ENCODE data around the gene SPTSSA. TPM values are rescaled to one million over a fixed set of nuclear protein-coding genes. Genes with fewer than 3 reads are reported as not detected.

Gene SPTSSA
- total and polyA plus RNA-seq, 12 donors, result 20.6 to 205 (median 55.3) TPM

- WGBS, 4 donors, result 56 to 72% (median 65%) methylated on average over 2 of the region's 2 CpGs
- H3K27ac ChIP-seq, result no peak overlapping the region
- peaks cover 1 to 4% of the 10 kb centered on the region in 2 donors for H3K4me1 ChIP-seq (replicated peaks in 1 of 2)
- no peaks in the 10 kb centered on the region for H3K36me3 ChIP-seq (replicated peaks in 1 of 2)
- no peaks in the 10 kb centered on the region for H3K27me3 ChIP-seq
- TF ChIP-seq POLR2A (IDR thresholded peaks at IDR 0.05), result no peak
- no peak for TF ChIP-seq CTCF (IDR thresholded peaks at IDR 0.05)
- no peak overlapping the region for H3K4me3 ChIP-seq
- no peak for DNase-seq
- intact Hi-C loops (cut with DNase I), result no loop called here
- no peaks in the 10 kb centered on the region for H3K9me3 ChIP-seq (replicated peaks in 1 of 3)
Measured at GRCh38 chr14:34502545-34503225, 40.6 kb upstream of the SPTSSA start.

- no peak overlapping the region for H3K4me3 ChIP-seq
- H3K4me1 ChIP-seq (replicated peaks in 1 of 2), result peaks cover 7 to 10% of the 10 kb centered on the region in 2 donors
- H3K27me3 ChIP-seq, result no peaks in the 10 kb centered on the region
- intact Hi-C loops (cut with DNase I), result no loop called here
- no peaks in the 10 kb centered on the region for H3K9me3 ChIP-seq (replicated peaks in 1 of 3)
- no peak for DNase-seq
- no peaks in the 10 kb centered on the region for H3K36me3 ChIP-seq (replicated peaks in 1 of 2)
- 61 to 74% (median 68%) methylated on average over 2 of the region's 2 CpGs for WGBS, 4 donors
- no peak overlapping the region for H3K27ac ChIP-seq
- TF ChIP-seq CTCF (IDR thresholded peaks at IDR 0.05) (no peak), POLR2A (IDR thresholded peaks at IDR 0.05) (no peak)
Measured at GRCh38 chr14:34502001-34502400, 40.0 kb upstream of the SPTSSA start.

- DNase-seq, result no peak
- H3K36me3 ChIP-seq (replicated peaks in 1 of 2), result no peaks in the 10 kb centered on the region
- H3K4me1 ChIP-seq (replicated peaks in 1 of 2), result peaks cover 13 to 16% of the 10 kb centered on the region in 2 donors
- H3K4me3 ChIP-seq, result no peak overlapping the region
- no peaks in the 10 kb centered on the region for H3K9me3 ChIP-seq (replicated peaks in 1 of 3)
- TF ChIP-seq POLR2A (IDR thresholded peaks at IDR 0.05) (no peak), CTCF (IDR thresholded peaks at IDR 0.05) (no peak)
- no peak overlapping the region for H3K27ac ChIP-seq
- H3K27me3 ChIP-seq, result no peaks in the 10 kb centered on the region
- intact Hi-C loops (cut with DNase I), result no loop called here
- 87 to 98% (median 93%) methylated on average over 4 to 5 of the region's 5 CpGs for WGBS, 4 donors
Measured at GRCh38 chr14:34501004-34501580, 39.1 kb upstream of the SPTSSA start.

GRCh38 chr14:34498684-34499412 is 36.8 kb upstream of the SPTSSA start:
- no peak overlapping the region for H3K4me3 ChIP-seq
- TF ChIP-seq POLR2A (IDR thresholded peaks at IDR 0.05) (no peak), CTCF (IDR thresholded peaks at IDR 0.05) (peak; percentile 57 to 94 (median 86))
- no peaks in the 10 kb centered on the region for H3K27me3 ChIP-seq
- no peaks in the 10 kb centered on the region for H3K9me3 ChIP-seq (replicated peaks in 1 of 3)
- WGBS, 4 donors, result 78 to 90% (median 83%) methylated on average over 6 of the region's 6 CpGs
- H3K36me3 ChIP-seq (replicated peaks in 1 of 2), result no peaks in the 10 kb centered on the region
- peak; percentile 35 to 63 (median 38) for DNase-seq
- H3K27ac ChIP-seq, result no peak overlapping the region
- peaks cover 13 to 16% of the 10 kb centered on the region in 2 donors for H3K4me1 ChIP-seq (replicated peaks in 1 of 2)
- intact Hi-C loops (cut with DNase I), result loop anchor here (2.0 to 10.0 kb wide), 2 partner anchors 134 to 168 kb away; no protein-coding TSS in a partner anchor
